Endothelial cell of umbilical vein (primary cell): ENCODE data around the gene KRTAP10-5. TPM values are rescaled to one million over a fixed set of nuclear protein-coding genes. Genes with fewer than 3 reads are reported as not detected.

Experiments used
- BruUV-seq: library from RNA; stranded (reverse); fragments of 400-500 nt; replicated peaks from 2 replicates; lab custom pipeline; 2021; lab: Mats Ljungman, UMichigan
- CTCF ChIA-PET: fragments of 300-600, 350-600 bp; sonication (Branson Sonifier 250); formaldehyde crosslinking; loops from one replicate; lab custom pipeline; 2021; ENCODE audit warnings: antibody characterized with exemption, inconsistent platforms; lab: Charles Lee
- POLR2A ChIA-PET: fragments of 300-600, 350-600 bp; sonication (Branson Sonifier 250); formaldehyde crosslinking; loops from one replicate; lab custom pipeline; 2021; ENCODE audit warnings: antibody characterized with exemption, inconsistent platforms; lab: Charles Lee
- DNase-seq: peaks from one replicate; pipeline ENCODE4 v3.0.0-alpha.2; 2011; ENCODE audit warnings: low read depth, low spot score
- FAIRE-seq: peaks from 2 replicates; lab custom pipeline; 2011; peaks lifted over from hg19 to GRCh38; lab: Jason Lieb, UNC
- H2AFZ ChIP-seq: 2 replicates; pipeline ENCODE4 v1.6.0; 2012; ENCODE audit warnings: low read depth, low read length, control low read depth, inconsistent platforms
- H3K27ac ChIP-seq: 2 replicates; pipeline ENCODE4 v1.5.1; 2011; ENCODE audit warnings: low read depth, mild to moderate bottlenecking, control low read depth, low read length, moderate library complexity; ENCODE audit not compliant: insufficient read depth
- H3K27me3 ChIP-seq, 2 experiments: 2 replicates each; pipeline versions ENCODE4 v1.6.0 to v1.6.1; 2011; ENCODE audit warnings: low read length in 2 of 2, mixed read lengths in 1 of 2; ENCODE audit not compliant: control insufficient read depth in 2 of 2, insufficient read depth in 2 of 2
- H3K36me3 ChIP-seq, 2 experiments: 2 replicates in 1 of 2; 3 replicates in 1 of 2; pipeline ENCODE4 v1.5.1; 2011; ENCODE audit warnings: low read length in 2 of 2, mild to moderate bottlenecking in 1 of 2, moderate library complexity in 1 of 2; ENCODE audit not compliant: control insufficient read depth in 2 of 2, insufficient read depth in 2 of 2; ENCODE audit errors: extremely low read depth in 1 of 2
- H3K4me1 ChIP-seq: 3 replicates; pipeline ENCODE4 v1.5.1; 2011; ENCODE audit warnings: mild to moderate bottlenecking, low read length; ENCODE audit not compliant: control insufficient read depth, insufficient read depth; ENCODE audit errors: extremely low read depth
- H3K4me2 ChIP-seq: 2 replicates; pipeline ENCODE4 v1.6.1; 2011; ENCODE audit warnings: low read length, control low read depth, mixed read lengths; ENCODE audit not compliant: insufficient read depth
- H3K4me3 ChIP-seq, 3 experiments: fragments of 200-600 bp in 1 of 3; sonication (generic), shearing (Covaris generic) in 1 of 3; replicated peaks in 1 of 3; 2 replicates each; pipeline ENCODE4 v1.5.1; 2011 to 2016; ENCODE audit warnings: control low read depth in 3 of 3, low read length in 3 of 3, mild to moderate bottlenecking in 2 of 3, inconsistent platforms in 1 of 3, low read depth in 1 of 3, moderate library complexity in 1 of 3; ENCODE audit not compliant: insufficient read depth in 1 of 3
- H3K79me2 ChIP-seq: 2 replicates; pipeline ENCODE4 v1.6.0; 2012; ENCODE audit warnings: low read length, inconsistent platforms; ENCODE audit not compliant: control insufficient read depth, insufficient read depth
- H3K9ac ChIP-seq: replicated peaks from 2 replicates; pipeline ENCODE3; 2011; ENCODE audit warnings: low read length, control low read depth; ENCODE audit not compliant: insufficient read depth; ENCODE audit errors: extremely low read depth
- H3K9me1 ChIP-seq: replicated peaks from 3 replicates; pipeline ENCODE4 v1.6.0; 2011; ENCODE audit warnings: mild to moderate bottlenecking, low read length; ENCODE audit not compliant: control insufficient read depth, insufficient read depth; ENCODE audit errors: extremely low read depth
- H3K9me3 ChIP-seq: replicated peaks from 2 replicates; pipeline ENCODE4 v1.5.1; 2012; ENCODE audit warnings: low read length, inconsistent platforms; ENCODE audit not compliant: control insufficient read depth, insufficient read depth
- H4K20me1 ChIP-seq: replicated peaks from 2 replicates; pipeline ENCODE3; 2011; ENCODE audit warnings: mild to moderate bottlenecking, low read length; ENCODE audit not compliant: control insufficient read depth, insufficient read depth; ENCODE audit errors: extremely low read depth
- EZH2 ChIP-seq: IDR thresholded peaks from 2 replicates; pipeline ENCODE4 v1.6.1; 2012; ENCODE audit warnings: borderline replicate concordance, low read depth, mild to moderate bottlenecking, moderate library complexity, low read length, inconsistent platforms; ENCODE audit not compliant: severe bottlenecking
- FOS ChIP-seq: IDR thresholded peaks from 2 replicates; pipeline ENCODE4 v1.6.1; 2011; ENCODE audit warnings: mild to moderate bottlenecking, low read length, moderate library complexity, borderline replicate concordance; ENCODE audit not compliant: insufficient read depth
- GATA2 ChIP-seq: IDR thresholded peaks from 2 replicates; pipeline ENCODE4 v1.7.0; 2011; ENCODE audit warnings: low read depth, mild to moderate bottlenecking, moderate library complexity, mixed read lengths, low read length; ENCODE audit not compliant: insufficient read length, insufficient read depth
- JUN ChIP-seq: IDR thresholded peaks from 2 replicates; pipeline ENCODE4 v1.6.1; 2011; ENCODE audit warnings: borderline replicate concordance, low read depth; ENCODE audit not compliant: insufficient read length, insufficient read depth
- MYC ChIP-seq: IDR thresholded peaks from one replicate; pipeline ENCODE4 v1.6.1; 2011; ENCODE audit warnings: mild to moderate bottlenecking, low read depth, low read length
- POLR2A ChIP-seq: IDR thresholded peaks from 2 replicates; pipeline ENCODE4 v1.6.1; 2012; ENCODE audit warnings: low read depth, mild to moderate bottlenecking, control low read depth, low read length
- POLR2AphosphoS5 ChIP-seq: IDR thresholded peaks from 2 replicates; pipeline ENCODE4 v1.6.1; 2012; ENCODE audit warnings: low read depth, mild to moderate bottlenecking, control low read depth, low read length, moderate library complexity; ENCODE audit not compliant: insufficient read depth
- dilution Hi-C: fragments of 300-500 bp; cut with MboI; formaldehyde crosslinking; loops from one replicate; pipeline ENCODE4 v1.15.0; 2019; ENCODE audit warnings: low sequenced_read_pairs; ENCODE audit not compliant: extremely low pct_ligation_motif_present
- intact Hi-C: fragments of 100-400 bp; cut with micrococcal nuclease; formaldehyde crosslinking; loops from one replicate; pipeline ENCODE4 v1.10.0; 2022
- polyA plus RNA-seq, 4 experiments: library from polyadenylated mRNA; depleted of rRNA in 3 of 4; stranded (reverse) in 3 of 4; unstranded in 1 of 4; fragments of >200 nt; gene quantifications; 2 replicates each; pipeline versions ENCODE4 v1.2.1 to v1.2.3, GENCODE V29; 2011 to 2012; ENCODE audit warnings: missing spikeins in 1 of 4
- total RNA-seq: library from RNA; stranded (reverse); gene quantifications from 2 replicates; pipeline ENCODE4 v1.2.3, GENCODE V29; 2021
- TF ChIP-seq, protein P1 (sequence below), 2 donors: IDR thresholded peaks; 1 replicate in 1 of 2; 2 replicates in 1 of 2; pipeline ENCODE4 v1.5.1; 2011; ENCODE audit warnings: low read length in 2 of 2, mild to moderate bottlenecking in 2 of 2, moderate library complexity in 2 of 2, control low read depth in 1 of 2, inconsistent platforms in 1 of 2, low read depth in 1 of 2; ENCODE audit not compliant: insufficient read depth in 1 of 2; ENCODE audit errors: extremely low read depth in 1 of 2
- TF ChIP-seq, protein P2 (sequence below): IDR thresholded peaks from 2 replicates; pipeline ENCODE4 v1.6.1; 2011; ENCODE audit not compliant: insufficient read depth, insufficient read length

KRTAP10-5 gene
- total and polyA plus RNA-seq, 2 donors (not counting 3 experiments of a cell fraction or from before 2014, with no cell fraction given) = not detected

- ChIA-PET POLR2A (no interaction called here), CTCF (interaction anchor here (1.1 to 1.7 kb wide), 2 partner anchors 197 kb away, joined by 4 to 5 read pairs; no protein-coding TSS in a partner anchor)
- H3K4me1 ChIP-seq = no peaks in the 10 kb centered on the region
- no peaks in the 10 kb centered on the region for H3K9me3 ChIP-seq
- no TSS peak for BruUV-seq
- H3K27ac ChIP-seq = no peak overlapping the region
- H3K27me3 ChIP-seq = peaks cover 0 to 2% of the 10 kb centered on the region in 2 experiments
- H3K4me3 ChIP-seq = no peak overlapping the region
- no peak overlapping the region for H2AFZ ChIP-seq
- no peak overlapping the region for H3K4me2 ChIP-seq
- intact Hi-C loops = no loop called here
- DNase-seq = no peak
- no peaks in the 10 kb centered on the region for H3K79me2 ChIP-seq
- dilution Hi-C loops = no loop called here
- no peaks in the 10 kb centered on the region for H3K36me3 ChIP-seq
- TF ChIP-seq, protein P1, sequence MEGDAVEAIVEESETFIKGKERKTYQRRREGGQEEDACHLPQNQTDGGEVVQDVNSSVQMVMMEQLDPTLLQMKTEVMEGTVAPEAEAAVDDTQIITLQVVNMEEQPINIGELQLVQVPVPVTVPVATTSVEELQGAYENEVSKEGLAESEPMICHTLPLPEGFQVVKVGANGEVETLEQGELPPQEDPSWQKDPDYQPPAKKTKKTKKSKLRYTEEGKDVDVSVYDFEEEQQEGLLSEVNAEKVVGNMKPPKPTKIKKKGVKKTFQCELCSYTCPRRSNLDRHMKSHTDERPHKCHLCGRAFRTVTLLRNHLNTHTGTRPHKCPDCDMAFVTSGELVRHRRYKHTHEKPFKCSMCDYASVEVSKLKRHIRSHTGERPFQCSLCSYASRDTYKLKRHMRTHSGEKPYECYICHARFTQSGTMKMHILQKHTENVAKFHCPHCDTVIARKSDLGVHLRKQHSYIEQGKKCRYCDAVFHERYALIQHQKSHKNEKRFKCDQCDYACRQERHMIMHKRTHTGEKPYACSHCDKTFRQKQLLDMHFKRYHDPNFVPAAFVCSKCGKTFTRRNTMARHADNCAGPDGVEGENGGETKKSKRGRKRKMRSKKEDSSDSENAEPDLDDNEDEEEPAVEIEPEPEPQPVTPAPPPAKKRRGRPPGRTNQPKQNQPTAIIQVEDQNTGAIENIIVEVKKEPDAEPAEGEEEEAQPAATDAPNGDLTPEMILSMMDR (IDR thresholded peaks at IDR 0.05; ENCODE audit: extremely low read depth in 1 of 2, insufficient read depth in 1 of 2, low read depth in 1 of 2, low read length in 2 of 2) = no peak
- no peaks in the 10 kb centered on the region for H4K20me1 ChIP-seq
- H3K9ac ChIP-seq = no peak overlapping the region
- H3K9me1 ChIP-seq = no peaks in the 10 kb centered on the region
- FAIRE-seq = no peak
Measured at GRCh38 chr21:44596068-44596725, 15.8 kb upstream of the KRTAP10-5 start.

DNA sequence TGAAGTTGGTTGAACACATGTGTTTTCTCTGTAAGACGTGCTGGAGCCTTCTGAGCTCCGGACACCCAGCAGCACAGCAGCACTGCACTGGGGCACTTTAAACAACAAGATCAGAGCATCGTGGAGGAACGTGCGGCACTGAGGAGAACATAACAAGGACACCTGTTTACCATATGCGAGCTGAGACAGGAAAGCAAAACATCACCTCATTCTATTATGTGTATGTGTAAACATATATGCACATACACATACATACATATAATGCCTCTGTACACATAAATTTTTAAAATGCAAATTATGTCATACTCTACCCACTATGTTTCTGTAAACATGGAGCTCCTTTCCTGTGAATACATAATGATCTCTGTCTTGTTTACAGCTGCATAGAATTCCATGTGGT, 15.1 kb upstream of the KRTAP10-5 start:
- FAIRE-seq (no peak), DNase-seq (no peak)
- dilution Hi-C loops = no loop called here
- Histone ChIP-seq H3K27me3 (peaks cover 0 to 2% of the 10 kb centered on the region in 2 experiments), H3K4me1 (no peaks in the 10 kb centered on the region), H3K36me3 (no peaks in the 10 kb centered on the region), H3K9me3 (no peaks in the 10 kb centered on the region), H4K20me1 (no peaks in the 10 kb centered on the region), H2AFZ (no peak overlapping the region), H3K4me3 (no peak overlapping the region), H3K27ac (no peak overlapping the region), H3K79me2 (no peaks in the 10 kb centered on the region), H3K9ac (no peak overlapping the region), H3K4me2 (no peak overlapping the region), H3K9me1 (no peaks in the 10 kb centered on the region)
- ChIA-PET POLR2A (no interaction called here), CTCF (interaction anchor here (1.7 kb wide), 1 partner anchor 198 kb away, joined by 5 read pairs; no protein-coding TSS in a partner anchor)
- intact Hi-C loops = no loop called here
- BruUV-seq = no TSS peak
- TF ChIP-seq JUN = no peak
- TF ChIP-seq POLR2AphosphoS5 = no peak
- TF ChIP-seq POLR2A = no peak
- TF ChIP-seq EZH2 = no peak
- TF ChIP-seq MYC = no peak
- TF ChIP-seq, protein P1 (IDR thresholded peaks at IDR 0.05; ENCODE audit: extremely low read depth in 1 of 2, insufficient read depth in 1 of 2, low read depth in 1 of 2, low read length in 2 of 2) = no peak
- TF ChIP-seq GATA2 = no peak
- TF ChIP-seq, protein P2, sequence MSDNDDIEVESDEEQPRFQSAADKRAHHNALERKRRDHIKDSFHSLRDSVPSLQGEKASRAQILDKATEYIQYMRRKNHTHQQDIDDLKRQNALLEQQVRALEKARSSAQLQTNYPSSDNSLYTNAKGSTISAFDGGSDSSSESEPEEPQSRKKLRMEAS = no peak
- TF ChIP-seq FOS = no peak
